ENCODE results near the gene PRKCH. TPM values are rescaled to one million over a fixed set of nuclear protein-coding genes. Genes with fewer than 3 reads are reported as not detected.

PRKCH gene
- total RNA-seq, 2 experiments from 2014 or later, result 304 to 312 TPM

- Mint-ChIP-seq H3K4me1 (peaks cover 93% of the 10 kb centered on the region), H3K27me3 (no peaks in the 10 kb centered on the region), H3K4me3 (peak overlapping the region; percentile 78), H3K36me3 (peaks cover 53% of the 10 kb centered on the region), H3K27ac (peak overlapping the region; percentile 93), H3K9me3 (ENCODE audit: low read depth) (no peaks in the 10 kb centered on the region)
- DNase-seq (peak; percentile 94), ATAC-seq (peak; percentile 48)
- CTCF ChIA-PET, result interaction anchor here (1.1 to 6.7 kb wide), 5 partner anchors 12 to 365 kb away, joined by 3 to 39 read pairs (median 7); no protein-coding TSS in a partner anchor
Observed at GRCh38 chr14:61472801-61473376, 151.5 kb downstream of the PRKCH start.

GRCh38 chr14:61474015-61474414 is 152.6 kb downstream of the PRKCH start:
- H3K27me3 Mint-ChIP-seq, result no peaks in the 10 kb centered on the region
- H3K4me3 Mint-ChIP-seq, result no peak overlapping the region
- peaks cover 94% of the 10 kb centered on the region for H3K4me1 Mint-ChIP-seq
- no peaks in the 10 kb centered on the region for H3K9me3 Mint-ChIP-seq (ENCODE audit: low read depth)
- no peak for ATAC-seq
- H3K27ac Mint-ChIP-seq, result peak overlapping the region; percentile 93
- CTCF ChIA-PET, result interaction anchor here (1.1 to 6.7 kb wide), 7 partner anchors 12 to 364 kb away, joined by 3 to 39 read pairs (median 4); no protein-coding TSS in a partner anchor
- H3K36me3 Mint-ChIP-seq, result peaks cover 52% of the 10 kb centered on the region
- no peak for DNase-seq

GRCh38 chr14:61474701-61475100 is 153.3 kb downstream of the PRKCH start:
- CTCF ChIA-PET, result interaction anchor here (0.9 to 6.7 kb wide), 14 partner anchors 12 to 274 kb away, joined by 3 to 39 read pairs (median 4); partner anchors contain the start of gene TMEM30B
- H3K9me3 Mint-ChIP-seq (ENCODE audit: low read depth), result no peaks in the 10 kb centered on the region
- DNase-seq, result no peak
- H3K27me3 Mint-ChIP-seq, result no peaks in the 10 kb centered on the region
- no peak overlapping the region for H3K4me3 Mint-ChIP-seq
- peaks cover 54% of the 10 kb centered on the region for H3K36me3 Mint-ChIP-seq
- peaks cover 94% of the 10 kb centered on the region for H3K4me1 Mint-ChIP-seq
- no peak for ATAC-seq
- peak overlapping the region; percentile 85 for H3K27ac Mint-ChIP-seq

- CTCF ChIA-PET, result interaction anchor here (0.6 to 6.7 kb wide), 22 partner anchors 8 to 362 kb away, joined by 3 to 39 read pairs (median 4); partner anchors contain the start of gene TMEM30B
- Mint-ChIP-seq H3K9me3 (ENCODE audit: low read depth) (no peaks in the 10 kb centered on the region), H3K27me3 (no peaks in the 10 kb centered on the region), H3K36me3 (peaks cover 53% of the 10 kb centered on the region), H3K4me3 (no peak overlapping the region), H3K4me1 (peaks cover 95% of the 10 kb centered on the region), H3K27ac (peak overlapping the region; percentile 85)
- DNase-seq (no peak), ATAC-seq (no peak)
Observed at GRCh38 chr14:61475316-61475715, 153.9 kb downstream of the PRKCH start.

- DNase-seq (no peak), ATAC-seq (peak; percentile 14)
- H3K9me3 Mint-ChIP-seq (ENCODE audit: low read depth), result no peaks in the 10 kb centered on the region
- peaks cover 54% of the 10 kb centered on the region for H3K36me3 Mint-ChIP-seq
- CTCF ChIA-PET, result interaction anchor here (0.7 to 6.7 kb wide), 19 partner anchors 14 to 361 kb away, joined by 3 to 39 read pairs (median 4); partner anchors contain the start of genes SNAPC1 and TMEM30B
- H3K4me3 Mint-ChIP-seq, result peak overlapping the region; percentile 35
- peaks cover 95% of the 10 kb centered on the region for H3K4me1 Mint-ChIP-seq
- peak overlapping the region; percentile 91 for H3K27ac Mint-ChIP-seq
- no peaks in the 10 kb centered on the region for H3K27me3 Mint-ChIP-seq
Observed at GRCh38 chr14:61476105-61476753, 154.8 kb downstream of the PRKCH start.

- H3K4me1 Mint-ChIP-seq, result peaks cover 92% of the 10 kb centered on the region
- DNase-seq (peak; percentile 84), ATAC-seq (peak; percentile 62)
Observed at GRCh38 chr14:61476754-61477410, 155.5 kb downstream of the PRKCH start.

GRCh38 chr14:61477712-61478462 is 156.5 kb downstream of the PRKCH start:
- peak overlapping the region; percentile 35 for H3K4me3 Mint-ChIP-seq
- DNase-seq, result peak; percentile 63

More at GRCh38 chr14:61476754-61477410, 155.5 kb downstream of the PRKCH start:
- H3K27ac Mint-ChIP-seq, result peak overlapping the region; percentile 91
- H3K9me3 Mint-ChIP-seq (ENCODE audit: low read depth), result no peaks in the 10 kb centered on the region
- H3K4me3 Mint-ChIP-seq, result peak overlapping the region; percentile 35
- H3K27me3 Mint-ChIP-seq, result no peaks in the 10 kb centered on the region
- CTCF ChIA-PET, result interaction anchor here (1.0 to 6.7 kb wide), 11 partner anchors 14 to 360 kb away, joined by 3 to 39 read pairs (median 5); partner anchors contain the start of gene SNAPC1
- peaks cover 53% of the 10 kb centered on the region for H3K36me3 Mint-ChIP-seq

GRCh38 chr14:61478971-61479473 is 157.6 kb downstream of the PRKCH start:
- Mint-ChIP-seq H3K4me3 (peak overlapping the region; percentile 52), H3K27ac (peak overlapping the region; percentile 91), H3K4me1 (peaks cover 80% of the 10 kb centered on the region), H3K27me3 (no peaks in the 10 kb centered on the region), H3K36me3 (peaks cover 58% of the 10 kb centered on the region), H3K9me3 (ENCODE audit: low read depth) (no peaks in the 10 kb centered on the region)
- CTCF ChIA-PET, result interaction anchor here (0.7 to 6.7 kb wide), 7 partner anchors 11 to 358 kb away, joined by 3 to 39 read pairs (median 4); no protein-coding TSS in a partner anchor
- ATAC-seq (peak; percentile 9), DNase-seq (peak; percentile 67)

More at GRCh38 chr14:61477712-61478462, 156.5 kb downstream of the PRKCH start:
- peaks cover 57% of the 10 kb centered on the region for H3K36me3 Mint-ChIP-seq
- no peaks in the 10 kb centered on the region for H3K9me3 Mint-ChIP-seq (ENCODE audit: low read depth)
- H3K4me1 Mint-ChIP-seq, result peaks cover 86% of the 10 kb centered on the region
- ATAC-seq, result no peak
- CTCF ChIA-PET, result interaction anchor here (0.7 to 6.7 kb wide), 10 partner anchors 13 to 359 kb away, joined by 3 to 39 read pairs (median 4); partner anchors contain the start of genes SNAPC1 and TMEM30B
- H3K27me3 Mint-ChIP-seq, result no peaks in the 10 kb centered on the region
- peak overlapping the region; percentile 91 for H3K27ac Mint-ChIP-seq

- peaks cover 76% of the 10 kb centered on the region for H3K4me1 Mint-ChIP-seq
- peak overlapping the region; percentile 91 for H3K27ac Mint-ChIP-seq
- no peaks in the 10 kb centered on the region for H3K27me3 Mint-ChIP-seq
- DNase-seq, result no peak
- H3K36me3 Mint-ChIP-seq, result peaks cover 57% of the 10 kb centered on the region
- ATAC-seq, result no peak
- H3K9me3 Mint-ChIP-seq (ENCODE audit: low read depth), result no peaks in the 10 kb centered on the region
- CTCF ChIA-PET, result interaction anchor here (0.7 to 6.7 kb wide), 6 partner anchors 11 to 73 kb away, joined by 3 to 39 read pairs (median 4); no protein-coding TSS in a partner anchor
- H3K4me3 Mint-ChIP-seq, result no peak overlapping the region
Observed at GRCh38 chr14:61479746-61480502, 158.5 kb downstream of the PRKCH start.

- H3K4me1 Mint-ChIP-seq, result peaks cover 76% of the 10 kb centered on the region
- DNase-seq (no peak), ATAC-seq (no peak)
- no peaks in the 10 kb centered on the region for H3K9me3 Mint-ChIP-seq (ENCODE audit: low read depth)
- peak overlapping the region; percentile 91 for H3K27ac Mint-ChIP-seq
- no peaks in the 10 kb centered on the region for H3K27me3 Mint-ChIP-seq
- CTCF ChIA-PET, result interaction anchor here (0.7 to 2.3 kb wide), 4 partner anchors 12 to 73 kb away, joined by 3 to 8 read pairs (median 4); no protein-coding TSS in a partner anchor
- H3K4me3 Mint-ChIP-seq, result no peak overlapping the region
- H3K36me3 Mint-ChIP-seq, result peaks cover 61% of the 10 kb centered on the region
Observed at GRCh38 chr14:61480704-61481285, 159.4 kb downstream of the PRKCH start.

- no peaks in the 10 kb centered on the region for H3K9me3 Mint-ChIP-seq (ENCODE audit: low read depth)
- peaks cover 64% of the 10 kb centered on the region for H3K36me3 Mint-ChIP-seq
- peaks cover 71% of the 10 kb centered on the region for H3K4me1 Mint-ChIP-seq
- no peak overlapping the region for H3K4me3 Mint-ChIP-seq
- CTCF ChIA-PET, result interaction anchor here (1.4 kb wide), 1 partner anchor 11 kb away, joined by 8 read pairs; no protein-coding TSS in a partner anchor
- no peaks in the 10 kb centered on the region for H3K27me3 Mint-ChIP-seq
- DNase-seq (no peak), ATAC-seq (no peak)
- peak overlapping the region; percentile 69 for H3K27ac Mint-ChIP-seq
Observed at GRCh38 chr14:61481701-61482100, 160.3 kb downstream of the PRKCH start.
